C4-2B (cell line): Measurements from ENCODE around the gene C5orf24.
"Not testable (repeated sequence)": the region's sequence is repeated elsewhere in the genome, so short reads cannot be mapped to it uniquely, and the experiment has no call there.

Experiments
- ZFX ChIP-seq: fragments of 450-650 bp; IDR thresholded peaks from 2 replicates; pipeline ENCODE4 v1.6.1; 2017
- TF ChIP-seq, protein P1 (sequence below): fragments of 450-650 bp; conservative IDR thresholded peaks from 2 replicates; pipeline ENCODE4 v1.5.1; 2017; ENCODE audit warnings: mild to moderate bottlenecking

- TF ChIP-seq, protein P1, sequence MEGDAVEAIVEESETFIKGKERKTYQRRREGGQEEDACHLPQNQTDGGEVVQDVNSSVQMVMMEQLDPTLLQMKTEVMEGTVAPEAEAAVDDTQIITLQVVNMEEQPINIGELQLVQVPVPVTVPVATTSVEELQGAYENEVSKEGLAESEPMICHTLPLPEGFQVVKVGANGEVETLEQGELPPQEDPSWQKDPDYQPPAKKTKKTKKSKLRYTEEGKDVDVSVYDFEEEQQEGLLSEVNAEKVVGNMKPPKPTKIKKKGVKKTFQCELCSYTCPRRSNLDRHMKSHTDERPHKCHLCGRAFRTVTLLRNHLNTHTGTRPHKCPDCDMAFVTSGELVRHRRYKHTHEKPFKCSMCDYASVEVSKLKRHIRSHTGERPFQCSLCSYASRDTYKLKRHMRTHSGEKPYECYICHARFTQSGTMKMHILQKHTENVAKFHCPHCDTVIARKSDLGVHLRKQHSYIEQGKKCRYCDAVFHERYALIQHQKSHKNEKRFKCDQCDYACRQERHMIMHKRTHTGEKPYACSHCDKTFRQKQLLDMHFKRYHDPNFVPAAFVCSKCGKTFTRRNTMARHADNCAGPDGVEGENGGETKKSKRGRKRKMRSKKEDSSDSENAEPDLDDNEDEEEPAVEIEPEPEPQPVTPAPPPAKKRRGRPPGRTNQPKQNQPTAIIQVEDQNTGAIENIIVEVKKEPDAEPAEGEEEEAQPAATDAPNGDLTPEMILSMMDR: not testable (repeated sequence)
- TF ChIP-seq ZFX: not testable (repeated sequence)
Measured at GRCh38 chr5:134849434-134849933, 3.7 kb downstream of the C5orf24 start.
